Heart left ventricle (tissue), 13 donors: ENCODE data around the gene PRR16.

Experiments used
- CTCF ChIP-seq, 12 donors: fragments of 200-600 bp; sonication (generic) in 4 of 12; IDR thresholded peaks; one replicate each; pipeline versions ENCODE4 v1.5.0 to v1.8.0; 2018 to 2022; ENCODE audit warnings: antibody characterized with exemption in 12 of 12, mild to moderate bottlenecking in 5 of 12
- POLR2A ChIP-seq, 2 donors: fragments of 450-650 bp; IDR thresholded peaks; one replicate each; pipeline ENCODE4 v1.6.1; 2017; ENCODE audit warnings: antibody characterized with exemption in 2 of 2, mild to moderate bottlenecking in 2 of 2, moderate library complexity in 2 of 2
- donor health status: ischemic (EF 13 %, LVEDD 7.1; RV severe dilation, severe dysfunction).
- donor health status: DM: no; HTN: yes; CAD: no.
- donor health status: DM: no; HTN: no; CAD: no.
- donor health status: ischemic (EF 25% LVEDD 6.9; RV normal size, moderate dysfunction).
- donor health status: ischemic (EF 25% LVEDD 5.7; RV mildly dilated, moderate dysfunction).
- donor health status: ischemic (EF 35%, LVEDD 5.7; RV mildly dilated, moderate dysfunction).
- donor health status: nonischemic (EF 11% LVEDD 7.7; RV severe dilation, severe dysfunction).
- donor health status: DM: yes; HTN: yes; CAD: no.
- donor health status: PGD.
- donor health status: ischemic (EF 29% LVEDD 5.4; RV normal size, mild dysfunction).
- donor health status: nonischemic (EF 23%, LVEDD 6.1; RV moderate dilation, normal function).

GRCh38 chr5:120717381-120717780 is 253.3 kb downstream of the PRR16 start:
- TF ChIP-seq CTCF (IDR thresholded peaks at IDR 0.05), result no peak
- no peak for TF ChIP-seq POLR2A (IDR thresholded peaks at IDR 0.05)
